Measurements from ENCODE around the gene KCNF1. TPM values are rescaled to one million over a fixed set of nuclear protein-coding genes. Genes with fewer than 3 reads are reported as not detected.

Gene KCNF1
- total RNA-seq, 1 experiment from 2014 or later = 3.2 TPM

GRCh38 chr2:10946394-10946793, 34.7 kb downstream of the KCNF1 start:
- Mint-ChIP-seq H3K4me1 (no peaks in the 10 kb centered on the region), H3K9me3 (peaks cover 7 to 8% of the 10 kb centered on the region in 2 experiments; a peak in 3 of 5 replicates), H3K27ac (no peak overlapping the region), H3K36me3 (ENCODE audit: insufficient read depth in 1 of 3, low read depth in 3 of 3) (peaks cover 0 to 5% (median 0%) of the 10 kb centered on the region in 3 experiments; a peak in 1 of 7 replicates), H3K27me3 (ENCODE audit: low read depth) (peaks cover 5% of the 10 kb centered on the region), H3K4me3 (no peak overlapping the region)
- Histone ChIP-seq H3T11ph (ENCODE audit: low read length) (no peak overlapping the region), H3K27me3 (ENCODE audit: insufficient read depth, low read length) (no peaks in the 10 kb centered on the region), H2BK120ac (ENCODE audit: low read depth, low read length, poor library complexity, severe bottlenecking) (no peak overlapping the region), H2BK12ac (ENCODE audit: insufficient read length, low read depth, low read length) (no peak overlapping the region), H4K8ac (replicated peaks; ENCODE audit: insufficient read length, low read depth, low read length) (no peak overlapping the region), H4K5ac (ENCODE audit: insufficient read length, low read depth, low read length) (no peak overlapping the region), H2BK15ac (ENCODE audit: low read depth, low read length) (no peak overlapping the region), H3K9ac (ENCODE audit: extremely low read depth, insufficient read length, low read length) (no peak overlapping the region), H3K27ac (ENCODE audit: insufficient read length, low read depth, low read length) (no peak overlapping the region), H3K56ac (ENCODE audit: insufficient read length, low read depth, low read length) (no peak overlapping the region), H2BK5ac (ENCODE audit: insufficient read length, low read length) (no peak overlapping the region), H4K20me1 (ENCODE audit: control insufficient read depth, insufficient read depth, insufficient read length) (no peaks in the 10 kb centered on the region), H3K79me1 (ENCODE audit: insufficient read depth, low read depth, low read length, poor library complexity, severe bottlenecking) (no peaks in the 10 kb centered on the region), H3K4me2 (ENCODE audit: insufficient read depth, insufficient read length, low read length) (no peak overlapping the region), H2AK5ac (ENCODE audit: insufficient read length, low read length) (no peak overlapping the region), H3K79me2 (ENCODE audit: insufficient read depth, low read length) (no peaks in the 10 kb centered on the region), H2AFZ (ENCODE audit: low read length) (no peak overlapping the region), H2BK20ac (ENCODE audit: low read depth, low read length, poor library complexity, severe bottlenecking) (no peak overlapping the region), H3K18ac (ENCODE audit: insufficient read length, low read depth, low read length) (no peak overlapping the region), H3K4me1 (ENCODE audit: insufficient read depth, low read length) (no peaks in the 10 kb centered on the region), H4K91ac (ENCODE audit: insufficient read length, low read depth, low read length) (no peak overlapping the region), H3K23ac (ENCODE audit: insufficient read length, low read depth, low read length) (no peak overlapping the region), H3K9me3 (ENCODE audit: control insufficient read depth, low read depth, low read length) (no peaks in the 10 kb centered on the region), H3K14ac (ENCODE audit: insufficient read depth, low read length) (no peak overlapping the region), H3K23me2 (ENCODE audit: insufficient read length, low read depth, low read length, poor library complexity, severe bottlenecking) (no peaks in the 10 kb centered on the region), H3K4ac (ENCODE audit: low read depth, low read length) (no peak overlapping the region)
- no peak for DNase-seq
- TF ChIP-seq CTCF (conservative IDR thresholded peaks at IDR 0.05) = no peak
- no CpG with 5 or more reads among the region's 6 CpGs for WGBS (ENCODE audit: extremely low coverage, insufficient read length, low lambda C conversion rate)

Data from H9 (cell line).